OCI-LY7 (cell line): ENCODE results near the gene PDSS2.

Experiments used
- EZH2phosphoT487 ChIP-seq: fragments of 200-600 bp; sonication (generic); IDR thresholded peaks from 2 replicates; pipeline ENCODE4 v1.6.1; 2018; ENCODE audit warnings: low read depth, borderline replicate concordance, mild to moderate bottlenecking, mixed run types, antibody characterized with exemption, low read length, moderate library complexity, mixed read lengths
- TF ChIP-seq, protein P1 (sequence below): fragments of 200-600 bp; sonication (generic); conservative IDR thresholded peaks from 2 replicates; pipeline ENCODE4 v1.5.1; 2014; ENCODE audit warnings: mild to moderate bottlenecking, antibody characterized with exemption, low read length, moderate library complexity, mixed read lengths

DNA sequence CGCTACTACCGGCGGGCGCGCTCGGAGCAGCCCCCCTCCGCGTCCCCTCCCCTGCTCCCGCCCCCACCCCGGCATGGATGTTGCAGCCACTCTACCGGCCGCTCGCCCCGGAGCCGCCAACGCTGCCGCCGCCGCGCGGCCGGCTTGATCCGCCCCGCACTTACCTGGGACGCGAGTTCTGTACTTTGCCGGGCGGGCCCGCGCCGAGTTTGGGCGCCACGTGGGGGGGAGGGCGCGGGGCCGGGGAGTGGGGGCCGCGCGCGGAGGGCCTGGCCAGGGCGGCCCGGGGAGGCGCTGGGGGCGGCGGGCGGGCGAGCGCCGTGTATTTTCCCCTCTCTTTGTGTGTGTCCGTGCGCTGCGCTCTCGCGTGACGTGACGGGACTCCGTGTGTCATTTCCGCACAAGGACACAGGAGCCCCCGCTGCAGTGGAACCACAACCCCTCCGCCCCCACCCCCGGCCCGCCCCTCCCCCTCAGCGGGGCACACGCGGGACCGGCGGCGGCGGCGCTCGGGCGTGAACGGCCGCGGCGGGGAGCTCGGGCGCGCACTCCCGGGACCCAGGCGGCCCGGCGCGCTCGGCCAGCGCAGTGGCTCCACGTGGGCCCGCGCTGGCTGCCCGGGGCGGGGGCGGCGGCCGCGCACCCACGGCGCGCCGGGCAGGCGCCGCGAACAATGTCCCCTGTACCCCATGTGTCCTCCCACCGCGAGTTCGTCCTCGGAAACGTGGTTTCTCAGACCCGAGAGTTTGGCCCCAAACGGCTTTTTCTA lies 344.3 kb downstream of the PDSS2 start, which contains the start of gene BEND3:
- TF ChIP-seq, protein P1, sequence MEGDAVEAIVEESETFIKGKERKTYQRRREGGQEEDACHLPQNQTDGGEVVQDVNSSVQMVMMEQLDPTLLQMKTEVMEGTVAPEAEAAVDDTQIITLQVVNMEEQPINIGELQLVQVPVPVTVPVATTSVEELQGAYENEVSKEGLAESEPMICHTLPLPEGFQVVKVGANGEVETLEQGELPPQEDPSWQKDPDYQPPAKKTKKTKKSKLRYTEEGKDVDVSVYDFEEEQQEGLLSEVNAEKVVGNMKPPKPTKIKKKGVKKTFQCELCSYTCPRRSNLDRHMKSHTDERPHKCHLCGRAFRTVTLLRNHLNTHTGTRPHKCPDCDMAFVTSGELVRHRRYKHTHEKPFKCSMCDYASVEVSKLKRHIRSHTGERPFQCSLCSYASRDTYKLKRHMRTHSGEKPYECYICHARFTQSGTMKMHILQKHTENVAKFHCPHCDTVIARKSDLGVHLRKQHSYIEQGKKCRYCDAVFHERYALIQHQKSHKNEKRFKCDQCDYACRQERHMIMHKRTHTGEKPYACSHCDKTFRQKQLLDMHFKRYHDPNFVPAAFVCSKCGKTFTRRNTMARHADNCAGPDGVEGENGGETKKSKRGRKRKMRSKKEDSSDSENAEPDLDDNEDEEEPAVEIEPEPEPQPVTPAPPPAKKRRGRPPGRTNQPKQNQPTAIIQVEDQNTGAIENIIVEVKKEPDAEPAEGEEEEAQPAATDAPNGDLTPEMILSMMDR, result no peak
- TF ChIP-seq EZH2phosphoT487, result no peak
